Sigmoid colon (tissue), 7 donors: Measurements from ENCODE around the gene GK. TPM values are rescaled to one million over a fixed set of nuclear protein-coding genes. Genes with fewer than 3 reads are reported as not detected.

Source experiments
- DNase-seq: peaks from one replicate; pipeline ENCODE4 v3.0.0-alpha.2; 2019
- H3K27ac ChIP-seq, 4 donors: fragments of 200-600 bp; sonication (generic); one replicate each; pipeline ENCODE4 v1.5.1; 2016 to 2019; ENCODE audit warnings: mild to moderate bottlenecking in 1 of 4
- H3K27me3 ChIP-seq, 3 donors: fragments of 200-600 bp; sonication (generic); one replicate each; pipeline ENCODE4 v1.5.1; 2019; ENCODE audit warnings: mild to moderate bottlenecking in 1 of 3
- H3K36me3 ChIP-seq, 4 donors: fragments of 200-600 bp; sonication (generic); one replicate each; pipeline ENCODE4 v1.5.1; 2016 to 2019
- H3K4me1 ChIP-seq, 4 donors: fragments of 200-600 bp; sonication (generic); one replicate each; pipeline ENCODE4 v1.5.1; 2017 to 2019
- H3K4me3 ChIP-seq, 4 donors: fragments of 200-600 bp; sonication (generic); one replicate each; pipeline ENCODE4 v1.5.1; 2017 to 2019; ENCODE audit warnings: mild to moderate bottlenecking in 2 of 4, moderate library complexity in 1 of 4
- H3K9me3 ChIP-seq, 4 donors: fragments of 200-600 bp in 3 of 4; sonication (generic) in 3 of 4; one replicate each; pipeline versions ENCODE4 v1.5.1 to v1.6.1; 2013 to 2019
- CTCF ChIP-seq, 4 experiments: fragments of 450-650 bp in 3 of 4; fragments of 200-600 bp in 1 of 4; IDR thresholded peaks; one replicate each; pipeline ENCODE4 v1.5.1; 2016 to 2019; ENCODE audit warnings: antibody characterized with exemption in 4 of 4, mild to moderate bottlenecking in 3 of 4, moderate library complexity in 2 of 4
- EP300 ChIP-seq, 4 donors: sonication (generic); formaldehyde crosslinking; IDR thresholded peaks; one replicate each; pipeline ENCODE4 v1.6.1; 2017; ENCODE audit warnings: antibody characterized with exemption in 4 of 4
- POLR2A ChIP-seq, 2 donors: fragments of 450-650 bp; IDR thresholded peaks; one replicate each; pipeline ENCODE4 v1.6.1; 2016; ENCODE audit warnings: antibody characterized with exemption in 2 of 2, mild to moderate bottlenecking in 2 of 2, moderate library complexity in 2 of 2
- POLR2AphosphoS5 ChIP-seq, 4 donors: sonication (generic); formaldehyde crosslinking; IDR thresholded peaks; one replicate each; pipeline ENCODE4 v1.6.1; 2017; ENCODE audit warnings: antibody characterized with exemption in 4 of 4
- WGBS, 2 donors: extraction: QIAGEN DNeasy Blood & Tissue Kit; methylation state at CpG; one replicate each; pipeline ENCODE4 v1.1.7; 2013; 5-methylcytosine and 5-hydroxymethylcytosine counted together
- intact Hi-C: fragments of 100-400 bp; cut with DNase I; formaldehyde crosslinking; loops from one replicate; pipeline ENCODE4 v1.15.1; 2023
- polyA plus RNA-seq, 3 donors: library from polyadenylated mRNA; stranded (reverse); fragments of 200-250 nt; gene quantifications; one replicate each; pipeline ENCODE4 v1.2.3, GENCODE V29; 2013
- total RNA-seq, 4 donors: library from RNA; depleted of rRNA; stranded (reverse); fragments of >200 nt; gene quantifications; one replicate each; pipeline ENCODE4 v1.1.0, GENCODE V29; 2016
- donor health status: healthy with polysubstance abuse.
- donor health status: Bipolar disorder and iron deficiency.
- donor health status: healthy.

Gene GK
- total and polyA plus RNA-seq, 7 donors: 2.5 to 47.6 (median 8.0) TPM

GRCh38 chrX:30615229-30615628 lies 38.0 kb upstream of the GK start:
- TF ChIP-seq EP300 (IDR thresholded peaks at IDR 0.05) (no peak), POLR2A (IDR thresholded peaks at IDR 0.05) (no peak), CTCF (IDR thresholded peaks at IDR 0.05) (no peak), POLR2AphosphoS5 (IDR thresholded peaks at IDR 0.05) (no peak)
- peaks cover 0 to 2% (median 0%) of the 10 kb centered on the region in 4 donors for H3K9me3 ChIP-seq
- no peak overlapping the region for H3K4me3 ChIP-seq
- no peaks in the 10 kb centered on the region for H3K4me1 ChIP-seq
- no peaks in the 10 kb centered on the region for H3K27me3 ChIP-seq
- H3K36me3 ChIP-seq: no peaks in the 10 kb centered on the region
- intact Hi-C loops: no loop called here
- 89 to 90% methylated on average over 4 of the region's 4 CpGs for WGBS, 2 donors
- DNase-seq: no peak
- no peak overlapping the region for H3K27ac ChIP-seq

- no peak overlapping the region for H3K27ac ChIP-seq
- H3K27me3 ChIP-seq: no peaks in the 10 kb centered on the region
- TF ChIP-seq POLR2AphosphoS5 (IDR thresholded peaks at IDR 0.05) (no peak), POLR2A (IDR thresholded peaks at IDR 0.05) (no peak), EP300 (IDR thresholded peaks at IDR 0.05) (no peak), CTCF (IDR thresholded peaks at IDR 0.05) (no peak)
- H3K9me3 ChIP-seq: peaks cover 0 to 2% (median 0%) of the 10 kb centered on the region in 4 donors
- WGBS, 2 donors: 65 to 83% methylated on average over 7 of the region's 7 CpGs
- DNase-seq: no peak
- H3K4me1 ChIP-seq: peaks cover 0 to 5% (median 0%) of the 10 kb centered on the region in 4 donors
- no peak overlapping the region for H3K4me3 ChIP-seq
- intact Hi-C loops: no loop called here
- H3K36me3 ChIP-seq: no peaks in the 10 kb centered on the region
These were observed 35.0 kb upstream of the GK start for GRCh38 chrX:30618160-30618765.

- 96 to 98% methylated on average over 3 of the region's 3 CpGs for WGBS, 2 donors
- Histone ChIP-seq H3K4me1 (peaks cover 0 to 5% (median 0%) of the 10 kb centered on the region in 4 donors), H3K27ac (peak overlapping the region in 1 of 4 donors; percentile 67), H3K4me3 (no peak overlapping the region), H3K36me3 (no peaks in the 10 kb centered on the region), H3K9me3 (peaks cover 0 to 2% (median 0%) of the 10 kb centered on the region in 4 donors), H3K27me3 (no peaks in the 10 kb centered on the region)
- TF ChIP-seq POLR2AphosphoS5 (IDR thresholded peaks at IDR 0.05): no peak
- TF ChIP-seq POLR2A (IDR thresholded peaks at IDR 0.05): no peak
- no peak for TF ChIP-seq EP300 (IDR thresholded peaks at IDR 0.05)
- TF ChIP-seq CTCF (IDR thresholded peaks at IDR 0.05): no peak
- no peak for DNase-seq
- intact Hi-C loops: no loop called here
These were observed 33.1 kb upstream of the GK start for GRCh38 chrX:30620125-30620524.

- H3K4me3 ChIP-seq: no peak overlapping the region
- peak overlapping the region in 3 of 4 donors; percentile 26 to 67 (median 58) for H3K27ac ChIP-seq
- H3K4me1 ChIP-seq: peaks cover 0 to 5% (median 0%) of the 10 kb centered on the region in 4 donors
- TF ChIP-seq EP300 (IDR thresholded peaks at IDR 0.05) (peak in 1 of 4 donors; percentile 28), POLR2A (IDR thresholded peaks at IDR 0.05) (no peak), CTCF (IDR thresholded peaks at IDR 0.05) (no peak), POLR2AphosphoS5 (IDR thresholded peaks at IDR 0.05) (peak; percentile 20 to 70 (median 60))
- H3K36me3 ChIP-seq: no peaks in the 10 kb centered on the region
- H3K27me3 ChIP-seq: no peaks in the 10 kb centered on the region
- H3K9me3 ChIP-seq: peaks cover 0 to 2% (median 0%) of the 10 kb centered on the region in 4 donors
- 45 to 60% methylated on average over 2 of the region's 2 CpGs for WGBS, 2 donors
- intact Hi-C loops: no loop called here
- DNase-seq: no peak
These were observed 32.1 kb upstream of the GK start for GRCh38 chrX:30620980-30621618.
